ENCODE data around the gene AVEN. TPM values are rescaled to one million over a fixed set of nuclear protein-coding genes. Genes with fewer than 3 reads are reported as not detected.

The AVEN gene
- total RNA-seq, 1 experiment from 2014 or later = 3.1 TPM

DNA sequence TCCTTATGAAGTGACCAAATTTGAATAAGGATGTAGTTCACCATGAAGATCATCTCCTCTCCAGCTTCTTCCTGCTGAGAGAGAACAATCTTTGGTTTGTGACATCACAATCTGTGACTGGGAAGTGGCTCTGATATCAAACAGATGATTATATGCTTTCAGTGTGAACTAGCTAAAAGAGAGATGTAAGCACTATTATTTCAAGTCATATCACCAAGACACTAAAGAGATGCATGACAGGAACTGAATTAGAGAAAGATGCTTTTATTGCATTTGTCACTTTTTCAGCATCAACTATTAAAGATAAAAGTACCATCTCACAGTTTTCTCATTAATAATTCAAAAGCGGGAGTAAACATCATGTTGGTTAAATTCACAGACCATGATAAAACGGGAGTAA is 67.2 kb downstream of the AVEN start:
- intact Hi-C loops (cut with micrococcal nuclease; ENCODE audit: unreplicated experiment) = no loop called here
- no peaks in the 10 kb centered on the region for H3K27me3 Mint-ChIP-seq (ENCODE audit: unreplicated experiment)
- no peak overlapping the region for H3K4me3 Mint-ChIP-seq (ENCODE audit: low read depth, unreplicated experiment)
- CTCF ChIA-PET = no interaction called here
- no peaks in the 10 kb centered on the region for H3K36me3 Mint-ChIP-seq (ENCODE audit: insufficient read depth, unreplicated experiment)
- TF ChIP-seq, protein P1, sequence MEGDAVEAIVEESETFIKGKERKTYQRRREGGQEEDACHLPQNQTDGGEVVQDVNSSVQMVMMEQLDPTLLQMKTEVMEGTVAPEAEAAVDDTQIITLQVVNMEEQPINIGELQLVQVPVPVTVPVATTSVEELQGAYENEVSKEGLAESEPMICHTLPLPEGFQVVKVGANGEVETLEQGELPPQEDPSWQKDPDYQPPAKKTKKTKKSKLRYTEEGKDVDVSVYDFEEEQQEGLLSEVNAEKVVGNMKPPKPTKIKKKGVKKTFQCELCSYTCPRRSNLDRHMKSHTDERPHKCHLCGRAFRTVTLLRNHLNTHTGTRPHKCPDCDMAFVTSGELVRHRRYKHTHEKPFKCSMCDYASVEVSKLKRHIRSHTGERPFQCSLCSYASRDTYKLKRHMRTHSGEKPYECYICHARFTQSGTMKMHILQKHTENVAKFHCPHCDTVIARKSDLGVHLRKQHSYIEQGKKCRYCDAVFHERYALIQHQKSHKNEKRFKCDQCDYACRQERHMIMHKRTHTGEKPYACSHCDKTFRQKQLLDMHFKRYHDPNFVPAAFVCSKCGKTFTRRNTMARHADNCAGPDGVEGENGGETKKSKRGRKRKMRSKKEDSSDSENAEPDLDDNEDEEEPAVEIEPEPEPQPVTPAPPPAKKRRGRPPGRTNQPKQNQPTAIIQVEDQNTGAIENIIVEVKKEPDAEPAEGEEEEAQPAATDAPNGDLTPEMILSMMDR (IDR thresholded peaks at IDR 0.05; ENCODE audit: unreplicated experiment) = no peak
- H3K9me3 Mint-ChIP-seq (ENCODE audit: low read depth, unreplicated experiment) = no peaks in the 10 kb centered on the region
- DNase-seq = no peak
- no peak overlapping the region for H3K27ac Mint-ChIP-seq (ENCODE audit: unreplicated experiment)
- H3K4me1 Mint-ChIP-seq (ENCODE audit: low read depth, unreplicated experiment) = no peaks in the 10 kb centered on the region
- no TSS peak for BruUV-seq (replicated peaks)

- H3K9me3 Mint-ChIP-seq (ENCODE audit: low read depth, unreplicated experiment) = no peaks in the 10 kb centered on the region
Observed at GRCh38 chr15:33968821-33969220, 70.2 kb downstream of the AVEN start.

GRCh38 chr15:33968224-33968623 is 70.8 kb downstream of the AVEN start, which contains the start of gene CHRM5:
TSS of gene CHRM5 (plus strand) at chr15:33968497. CDS start at chr15:34062718, 94,221 bp downstream.
- H3K27ac Mint-ChIP-seq (ENCODE audit: unreplicated experiment) = no peak within 1 kb of the TSS
- DNase-seq = no peak
- no TSS peak for BruUV-seq (replicated peaks)
- TF ChIP-seq, protein P1 (IDR thresholded peaks at IDR 0.05; ENCODE audit: unreplicated experiment) = no peak
- H3K36me3 Mint-ChIP-seq (ENCODE audit: insufficient read depth, unreplicated experiment) = no peaks in the 10 kb centered on the region
- no peaks in the 10 kb centered on the region for H3K9me3 Mint-ChIP-seq (ENCODE audit: low read depth, unreplicated experiment)
- H3K4me3 Mint-ChIP-seq (ENCODE audit: low read depth, unreplicated experiment) = no peak within 1 kb of the TSS
- CTCF ChIA-PET = no interaction called here
- no peaks in the 10 kb centered on the region for H3K27me3 Mint-ChIP-seq (ENCODE audit: unreplicated experiment)
- no peaks in the 10 kb centered on the region for H3K4me1 Mint-ChIP-seq (ENCODE audit: low read depth, unreplicated experiment)
- intact Hi-C loops (cut with micrococcal nuclease; ENCODE audit: unreplicated experiment) = no loop called here

More at GRCh38 chr15:33968821-33969220, 70.2 kb downstream of the AVEN start:
- no TSS peak for BruUV-seq (replicated peaks)
- no peak overlapping the region for H3K4me3 Mint-ChIP-seq (ENCODE audit: low read depth, unreplicated experiment)
- no peaks in the 10 kb centered on the region for H3K4me1 Mint-ChIP-seq (ENCODE audit: low read depth, unreplicated experiment)
- CTCF ChIA-PET = no interaction called here
- no peaks in the 10 kb centered on the region for H3K27me3 Mint-ChIP-seq (ENCODE audit: unreplicated experiment)
- intact Hi-C loops (cut with micrococcal nuclease; ENCODE audit: unreplicated experiment) = no loop called here
- no peaks in the 10 kb centered on the region for H3K36me3 Mint-ChIP-seq (ENCODE audit: insufficient read depth, unreplicated experiment)
- no peak overlapping the region for H3K27ac Mint-ChIP-seq (ENCODE audit: unreplicated experiment)
- DNase-seq = no peak
- TF ChIP-seq, protein P1 (IDR thresholded peaks at IDR 0.05; ENCODE audit: unreplicated experiment) = no peak

- H3K36me3 Mint-ChIP-seq (ENCODE audit: insufficient read depth, unreplicated experiment) = no peaks in the 10 kb centered on the region
- CTCF ChIA-PET = interaction anchor here (1.0 kb wide), 1 partner anchor 24 kb away, joined by 4 read pairs; no protein-coding TSS in a partner anchor
Observed at GRCh38 chr15:33964665-33965040, 74.4 kb downstream of the AVEN start.

More at GRCh38 chr15:33964665-33965040, 74.4 kb downstream of the AVEN start:
- DNase-seq = no peak
- Mint-ChIP-seq H3K27ac (ENCODE audit: unreplicated experiment) (no peak overlapping the region), H3K4me1 (ENCODE audit: low read depth, unreplicated experiment) (no peaks in the 10 kb centered on the region), H3K4me3 (ENCODE audit: low read depth, unreplicated experiment) (no peak overlapping the region), H3K9me3 (ENCODE audit: low read depth, unreplicated experiment) (no peaks in the 10 kb centered on the region), H3K27me3 (ENCODE audit: unreplicated experiment) (no peaks in the 10 kb centered on the region)
- BruUV-seq (replicated peaks) = no TSS peak
- intact Hi-C loops (cut with micrococcal nuclease; ENCODE audit: unreplicated experiment) = loop anchor here (5.0 kb wide), 2 partner anchors 112 to 227 kb away; no protein-coding TSS in a partner anchor
- TF ChIP-seq, protein P1 (IDR thresholded peaks at IDR 0.05; ENCODE audit: unreplicated experiment) = no peak

Data from Calu3 (cell line).